Fibroblast of mammary gland (primary cell): ENCODE data around the gene SMARCD2.
"Not testable (repeated sequence)": the region's sequence is repeated elsewhere in the genome, so short reads cannot be mapped to it uniquely, and the experiment has no call there.

ENCODE experiments used
- DNase-seq: peaks from one replicate; pipeline ENCODE4 v3.0.0-alpha.2; 2010; ENCODE audit warnings: low read depth
- H3K4me3 ChIP-seq: 2 replicates; pipeline ENCODE4 v1.5.1; 2011; ENCODE audit warnings: low read depth, mild to moderate bottlenecking, low read length, moderate library complexity; ENCODE audit not compliant: control insufficient read depth
- CTCF ChIP-seq: conservative IDR thresholded peaks from 2 replicates; pipeline ENCODE4 v1.5.1; 2011; ENCODE audit warnings: low read depth, low read length, inconsistent platforms; ENCODE audit not compliant: control insufficient read depth, insufficient read depth

SMARCD2 gene

GRCh38 chr17:63809970-63810369 lies 32.5 kb downstream of the SMARCD2 start:
- TF ChIP-seq CTCF: no peak
- DNase-seq: no peak
- no peak overlapping the region for H3K4me3 ChIP-seq

- H3K4me3 ChIP-seq: no peak overlapping the region
- peak; percentile 36 for DNase-seq
- TF ChIP-seq CTCF: no peak
Observed at GRCh38 chr17:63805591-63805990, 36.9 kb downstream of the SMARCD2 start.

- DNase-seq: no peak
- no peak overlapping the region for H3K4me3 ChIP-seq
- TF ChIP-seq CTCF: no peak
Observed at GRCh38 chr17:63804328-63804727, 38.2 kb downstream of the SMARCD2 start.

GRCh38 chr17:63800783-63801182 lies 41.7 kb downstream of the SMARCD2 start:
- DNase-seq: no peak
- no peak for TF ChIP-seq CTCF
- no peak overlapping the region for H3K4me3 ChIP-seq

- no peak overlapping the region for H3K4me3 ChIP-seq
- TF ChIP-seq CTCF: no peak
- DNase-seq: peak; percentile 43
Observed at GRCh38 chr17:63798572-63799106, 43.8 kb downstream of the SMARCD2 start.

- H3K4me3 ChIP-seq, DNase-seq: not testable (repeated sequence)
Observed at GRCh38 chr17:63796375-63796774, 46.1 kb downstream of the SMARCD2 start.

- TF ChIP-seq CTCF: no peak
- DNase-seq: no peak
- H3K4me3 ChIP-seq: no peak overlapping the region
Observed at GRCh38 chr17:63792055-63792729, 50.3 kb downstream of the SMARCD2 start.
